HG02885 (cell line): ENCODE results near the gene PACSIN2.

Experiments used
- ATAC-seq: cut with Tn5 transposase; IDR thresholded peaks from one replicate; pipeline ENCODE4 v1.9.1; 2021; ENCODE audit warnings: mild to moderate bottlenecking; ENCODE audit not compliant: unreplicated experiment, poor library complexity

Gene PACSIN2

GRCh38 chr22:42842658-42843370 is 172.1 kb downstream of the PACSIN2 start:
- no peak for ATAC-seq

GRCh38 chr22:42841444-42841843 is 173.5 kb downstream of the PACSIN2 start:
- ATAC-seq, result no peak

DNA sequence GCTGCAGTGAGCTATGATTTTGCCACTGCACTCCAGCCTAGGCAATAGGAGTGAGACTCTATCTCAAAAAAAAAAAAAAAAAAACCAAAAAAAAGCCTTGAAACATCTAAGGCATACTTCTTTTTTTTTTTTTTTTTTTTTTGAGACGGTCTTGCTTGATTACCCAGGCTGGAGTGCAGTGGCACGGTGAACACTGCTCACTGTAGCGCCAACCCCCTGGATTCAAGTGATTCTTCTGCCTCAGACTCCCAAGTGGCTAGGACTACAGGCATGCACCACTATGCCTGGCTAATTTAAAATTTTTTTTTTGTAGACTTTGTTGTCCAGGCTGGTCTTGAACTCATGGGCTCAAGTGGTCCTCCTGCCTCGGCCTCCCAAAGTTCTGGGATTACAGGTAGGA is 177.4 kb downstream of the PACSIN2 start:
- ATAC-seq, result no peak

GRCh38 chr22:42836026-42836425 is 178.9 kb downstream of the PACSIN2 start:
- ATAC-seq, result no peak

DNA sequence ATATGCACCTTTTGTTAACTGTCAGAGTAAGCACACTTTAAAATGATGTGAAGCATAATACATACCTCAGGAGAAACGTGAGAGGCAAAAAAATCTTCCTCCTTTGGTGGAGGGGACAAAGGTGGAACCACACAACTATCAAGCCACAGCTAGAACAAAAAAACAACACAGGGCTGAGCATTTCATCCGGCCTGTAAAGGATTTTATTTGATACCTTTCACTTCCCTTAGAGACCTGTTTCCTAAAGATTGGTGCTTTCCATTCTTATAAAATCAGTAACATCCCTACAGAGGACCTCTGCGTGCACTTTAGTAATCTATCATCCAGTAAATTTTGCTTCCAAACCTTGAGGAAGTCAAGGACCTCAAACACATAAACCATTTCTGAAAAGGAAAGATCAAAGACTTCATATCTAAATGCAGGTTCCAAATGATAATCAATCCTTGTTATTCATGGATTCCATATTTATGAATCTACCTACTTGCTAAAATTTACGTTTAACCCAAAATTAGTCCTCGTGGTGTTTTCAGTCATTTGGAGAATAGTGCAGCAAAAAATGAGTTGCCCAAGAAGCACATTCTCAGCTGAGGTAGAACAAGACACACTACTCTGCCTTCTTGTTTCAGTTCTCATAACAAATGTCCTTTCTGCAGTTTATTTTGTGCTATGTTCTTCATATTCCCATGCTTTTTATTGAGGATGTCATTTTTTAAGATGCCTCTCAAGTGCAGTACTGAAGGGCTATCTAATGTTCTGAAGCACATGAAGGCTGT is 180.6 kb downstream of the PACSIN2 start:
- no peak for ATAC-seq

DNA sequence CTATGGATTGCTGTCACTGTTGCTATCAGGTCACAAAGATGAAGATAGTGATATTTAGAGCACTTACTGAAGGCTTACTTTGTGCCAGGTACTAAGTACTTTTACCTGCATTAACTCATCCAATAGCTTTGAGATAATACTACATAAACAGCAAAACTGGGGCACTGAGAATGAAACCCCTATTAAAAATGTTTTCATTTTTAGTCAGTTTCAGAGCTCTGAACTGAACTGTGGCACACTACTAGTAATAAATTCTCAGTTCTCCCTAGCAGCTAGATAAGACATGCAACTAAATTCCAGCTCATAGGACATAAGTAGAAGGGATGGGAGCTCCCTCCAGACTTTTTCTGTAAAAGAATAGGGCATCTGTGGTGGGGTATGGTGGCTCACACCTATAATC is 181.8 kb downstream of the PACSIN2 start:
- no peak for ATAC-seq

DNA sequence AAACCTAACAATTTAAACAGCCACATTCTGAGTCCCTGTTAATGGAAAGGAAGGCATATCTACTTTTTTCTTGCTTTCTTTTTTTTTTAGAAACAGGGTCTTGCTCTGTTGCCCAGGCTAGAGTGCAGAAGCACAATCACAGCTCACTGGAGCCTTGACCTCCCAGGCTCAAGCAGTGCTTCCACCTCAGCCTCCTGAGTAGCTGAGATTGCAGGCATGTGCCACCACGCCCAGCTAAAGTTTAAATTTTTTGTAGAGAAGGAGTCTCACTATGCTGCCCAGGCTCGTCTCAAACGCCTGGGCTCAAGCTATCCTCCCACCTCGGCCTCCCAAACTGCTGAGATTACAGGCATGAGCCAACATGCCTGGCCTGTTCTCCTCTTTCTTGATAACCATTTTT is 183.2 kb downstream of the PACSIN2 start:
- no peak for ATAC-seq

DNA sequence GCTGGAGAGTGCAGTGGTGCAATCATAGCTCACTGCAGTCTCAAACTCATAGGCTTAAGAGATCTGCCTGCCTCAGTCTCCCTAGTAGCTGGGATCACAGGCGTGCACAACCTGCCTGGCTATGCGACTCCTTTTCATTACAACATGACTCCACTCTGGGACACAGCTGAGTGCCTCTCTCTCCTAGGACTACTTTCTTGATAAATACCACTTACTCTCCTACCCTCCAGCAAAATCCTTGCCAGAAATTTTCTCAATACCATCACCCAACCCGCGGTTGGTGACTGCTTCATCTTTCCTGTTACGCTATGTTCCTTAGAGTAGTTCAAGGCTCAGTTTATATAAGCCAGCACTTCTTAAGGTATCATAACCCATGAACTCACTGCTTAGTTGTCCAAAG is 184.8 kb downstream of the PACSIN2 start:
- no peak for ATAC-seq

DNA sequence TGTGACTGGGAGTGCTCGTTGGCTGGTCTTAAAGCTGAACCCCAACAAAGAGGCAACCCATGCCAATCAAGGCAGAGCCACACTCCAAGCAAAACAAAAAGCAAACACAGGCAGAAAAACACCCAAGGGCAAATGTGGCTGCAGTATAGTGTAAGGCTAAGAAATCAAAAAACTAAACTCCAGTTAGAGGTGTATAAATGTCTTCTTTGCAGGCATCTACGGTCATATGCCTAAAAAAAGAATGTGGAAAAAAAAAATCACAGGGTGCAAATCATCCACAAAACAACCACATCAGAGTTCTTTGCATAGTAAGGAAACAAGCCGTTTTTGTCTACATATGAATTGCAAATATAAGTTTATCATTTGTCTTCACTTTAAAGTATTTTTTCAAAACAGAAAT is 185.6 kb downstream of the PACSIN2 start:
- no peak for ATAC-seq

DNA sequence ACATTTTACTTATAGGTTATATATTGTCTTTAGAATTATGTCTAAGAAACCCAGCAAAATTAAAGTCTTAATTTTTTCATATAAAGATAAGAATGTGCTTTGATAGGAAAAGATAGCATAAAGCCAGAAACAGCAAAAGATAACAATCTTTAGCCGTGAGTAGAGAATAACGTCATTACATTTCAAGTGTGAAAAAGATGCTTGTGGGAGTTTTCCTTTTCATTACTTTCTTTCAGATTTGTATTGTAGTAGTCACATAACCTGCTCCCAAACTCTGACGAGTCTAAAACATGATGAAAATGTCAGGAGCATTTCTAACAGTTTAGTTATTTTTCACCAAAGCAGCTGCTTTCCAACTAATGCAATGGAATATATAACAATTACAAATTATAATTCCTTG is 189.2 kb downstream of the PACSIN2 start:
- no peak for ATAC-seq

- ATAC-seq, result no peak
Measured at GRCh38 chr22:42821386-42821785, 193.6 kb downstream of the PACSIN2 start.

DNA sequence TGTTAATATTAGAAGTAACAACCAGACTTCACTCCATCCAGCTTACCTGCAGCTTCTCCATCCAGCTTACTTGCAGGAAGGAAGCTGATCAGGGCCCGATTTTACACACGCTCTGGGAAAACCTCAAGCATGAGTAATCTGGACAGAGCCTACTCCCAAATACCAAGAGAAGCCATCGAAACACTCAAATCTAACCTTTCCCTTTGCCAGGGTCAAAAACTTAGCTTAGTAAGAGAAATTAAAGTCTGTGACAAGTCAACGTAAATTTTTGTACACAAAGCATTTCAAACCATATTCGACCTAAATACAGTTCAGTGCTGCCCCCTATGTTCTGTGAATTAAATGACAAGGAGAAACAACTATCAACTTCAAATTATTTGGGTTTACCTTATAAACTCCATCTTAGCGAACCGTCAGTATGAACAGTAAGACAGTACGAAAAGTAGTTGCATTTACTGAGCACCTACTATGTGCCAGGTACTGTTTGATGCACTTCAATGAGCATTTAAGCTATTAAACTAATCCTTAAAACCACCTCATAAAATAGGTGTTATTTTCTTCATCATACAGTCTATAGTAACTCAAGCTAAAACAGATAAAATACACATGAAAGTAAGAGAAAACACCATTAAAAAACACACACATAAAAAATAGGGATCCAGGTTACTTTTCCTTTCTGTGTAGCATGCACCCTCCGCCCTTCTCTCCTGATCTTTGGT is 194.7 kb downstream of the PACSIN2 start:
- ATAC-seq, result no peak
